Endothelial cell of umbilical vein (primary cell): ENCODE results near the gene SPTBN5.

ENCODE experiments used
- CTCF ChIP-seq, 2 donors: IDR thresholded peaks; 1 replicate in 1 of 2; 2 replicates in 1 of 2; pipeline ENCODE4 v1.5.1; 2011; ENCODE audit warnings: low read length in 2 of 2, mild to moderate bottlenecking in 2 of 2, moderate library complexity in 2 of 2, control low read depth in 1 of 2, inconsistent platforms in 1 of 2, low read depth in 1 of 2; ENCODE audit not compliant: insufficient read depth in 1 of 2; ENCODE audit errors: extremely low read depth in 1 of 2
- EZH2 ChIP-seq: IDR thresholded peaks from 2 replicates; pipeline ENCODE4 v1.6.1; 2012; ENCODE audit warnings: borderline replicate concordance, low read depth, mild to moderate bottlenecking, moderate library complexity, low read length, inconsistent platforms; ENCODE audit not compliant: severe bottlenecking
- GATA2 ChIP-seq: IDR thresholded peaks from 2 replicates; pipeline ENCODE4 v1.7.0; 2011; ENCODE audit warnings: low read depth, mild to moderate bottlenecking, moderate library complexity, mixed read lengths, low read length; ENCODE audit not compliant: insufficient read length, insufficient read depth
- MAX ChIP-seq: IDR thresholded peaks from 2 replicates; pipeline ENCODE4 v1.6.1; 2011; ENCODE audit not compliant: insufficient read depth, insufficient read length
- MYC ChIP-seq: IDR thresholded peaks from one replicate; pipeline ENCODE4 v1.6.1; 2011; ENCODE audit warnings: mild to moderate bottlenecking, low read depth, low read length
- POLR2A ChIP-seq: IDR thresholded peaks from 2 replicates; pipeline ENCODE4 v1.6.1; 2012; ENCODE audit warnings: low read depth, mild to moderate bottlenecking, control low read depth, low read length
- POLR2AphosphoS5 ChIP-seq: IDR thresholded peaks from 2 replicates; pipeline ENCODE4 v1.6.1; 2012; ENCODE audit warnings: low read depth, mild to moderate bottlenecking, control low read depth, low read length, moderate library complexity; ENCODE audit not compliant: insufficient read depth

GRCh38 chr15:41819455-41820050 is 74.3 kb downstream of the SPTBN5 start:
- no peak for TF ChIP-seq EZH2
- no peak for TF ChIP-seq POLR2A
- no peak for TF ChIP-seq CTCF (IDR thresholded peaks at IDR 0.05; ENCODE audit: extremely low read depth in 1 of 2, insufficient read depth in 1 of 2, low read depth in 1 of 2, low read length in 2 of 2)
- TF ChIP-seq MAX, result no peak
- TF ChIP-seq POLR2AphosphoS5, result no peak
- TF ChIP-seq MYC, result no peak
- TF ChIP-seq GATA2, result no peak
